Measurements from ENCODE around the gene PPARD.

Gene PPARD

GRCh38 chr6:35396991-35397390, 54.6 kb downstream of the PPARD start:
- Mint-ChIP-seq H3K36me3 (ENCODE audit: low read depth) (peaks cover 15% of the 10 kb centered on the region), H3K27me3 (no peaks in the 10 kb centered on the region), H3K4me1 (ENCODE audit: low read depth) (peaks cover 55% of the 10 kb centered on the region), H3K4me3 (no peak overlapping the region), H3K27ac (peak overlapping the region; percentile 20), H3K9me3 (no peaks in the 10 kb centered on the region)
- DNase-seq = no peak

GRCh38 chr6:35397806-35398418, 55.6 kb downstream of the PPARD start:
- no peaks in the 10 kb centered on the region for H3K27me3 Mint-ChIP-seq
- H3K4me3 Mint-ChIP-seq = no peak overlapping the region
- H3K36me3 Mint-ChIP-seq (ENCODE audit: low read depth) = peaks cover 13% of the 10 kb centered on the region
- no peaks in the 10 kb centered on the region for H3K9me3 Mint-ChIP-seq
- peaks cover 49% of the 10 kb centered on the region for H3K4me1 Mint-ChIP-seq (ENCODE audit: low read depth)
- peak overlapping the region; percentile 4 for H3K27ac Mint-ChIP-seq
- DNase-seq = no peak

GRCh38 chr6:35398526-35398925, 56.2 kb downstream of the PPARD start:
- no peaks in the 10 kb centered on the region for H3K27me3 Mint-ChIP-seq
- H3K36me3 Mint-ChIP-seq (ENCODE audit: low read depth) = peaks cover 13% of the 10 kb centered on the region
- H3K4me3 Mint-ChIP-seq = no peak overlapping the region
- H3K27ac Mint-ChIP-seq = no peak overlapping the region
- peaks cover 43% of the 10 kb centered on the region for H3K4me1 Mint-ChIP-seq (ENCODE audit: low read depth)
- no peaks in the 10 kb centered on the region for H3K9me3 Mint-ChIP-seq
- no peak for DNase-seq

GRCh38 chr6:35400111-35400510, 57.8 kb downstream of the PPARD start:
- peaks cover 8% of the 10 kb centered on the region for H3K36me3 Mint-ChIP-seq (ENCODE audit: low read depth)
- H3K27me3 Mint-ChIP-seq = no peaks in the 10 kb centered on the region
- H3K27ac Mint-ChIP-seq = no peak overlapping the region
- DNase-seq = no peak
- H3K4me1 Mint-ChIP-seq (ENCODE audit: low read depth) = peaks cover 29% of the 10 kb centered on the region
- H3K4me3 Mint-ChIP-seq = no peak overlapping the region
- no peaks in the 10 kb centered on the region for H3K9me3 Mint-ChIP-seq

- peak overlapping the region; percentile 36 for H3K27ac Mint-ChIP-seq
- no peaks in the 10 kb centered on the region for H3K9me3 Mint-ChIP-seq
- H3K4me3 Mint-ChIP-seq = no peak overlapping the region
- H3K36me3 Mint-ChIP-seq (ENCODE audit: low read depth) = peaks cover 7% of the 10 kb centered on the region
- DNase-seq = no peak
- H3K27me3 Mint-ChIP-seq = no peaks in the 10 kb centered on the region
- peaks cover 25% of the 10 kb centered on the region for H3K4me1 Mint-ChIP-seq (ENCODE audit: low read depth)
Observed at GRCh38 chr6:35400901-35401311, 58.5 kb downstream of the PPARD start.

- Mint-ChIP-seq H3K4me3 (no peak overlapping the region), H3K27ac (peak overlapping the region; percentile 35), H3K36me3 (ENCODE audit: low read depth) (peaks cover 7% of the 10 kb centered on the region), H3K9me3 (no peaks in the 10 kb centered on the region), H3K4me1 (ENCODE audit: low read depth) (peaks cover 31% of the 10 kb centered on the region), H3K27me3 (no peaks in the 10 kb centered on the region)
- DNase-seq = no peak
Observed at GRCh38 chr6:35401514-35401913, 59.2 kb downstream of the PPARD start.

GRCh38 chr6:35402136-35402855, 59.9 kb downstream of the PPARD start:
- Mint-ChIP-seq H3K36me3 (ENCODE audit: low read depth) (peaks cover 4% of the 10 kb centered on the region), H3K9me3 (no peaks in the 10 kb centered on the region), H3K4me1 (ENCODE audit: low read depth) (peaks cover 27% of the 10 kb centered on the region), H3K27ac (peak overlapping the region; percentile 35), H3K4me3 (no peak overlapping the region), H3K27me3 (no peaks in the 10 kb centered on the region)
- no peak for DNase-seq

GRCh38 chr6:35402856-35403191, 60.5 kb downstream of the PPARD start:
- H3K27ac Mint-ChIP-seq = no peak overlapping the region
- H3K27me3 Mint-ChIP-seq = no peaks in the 10 kb centered on the region
- H3K36me3 Mint-ChIP-seq (ENCODE audit: low read depth) = no peaks in the 10 kb centered on the region
- H3K4me1 Mint-ChIP-seq (ENCODE audit: low read depth) = peaks cover 24% of the 10 kb centered on the region
- no peaks in the 10 kb centered on the region for H3K9me3 Mint-ChIP-seq
- H3K4me3 Mint-ChIP-seq = no peak overlapping the region
- no peak for DNase-seq

GRCh38 chr6:35403544-35404442, 61.4 kb downstream of the PPARD start:
- H3K27me3 Mint-ChIP-seq = no peaks in the 10 kb centered on the region
- H3K27ac Mint-ChIP-seq = peak overlapping the region; percentile 4
- H3K36me3 Mint-ChIP-seq (ENCODE audit: low read depth) = no peaks in the 10 kb centered on the region
- H3K9me3 Mint-ChIP-seq = no peaks in the 10 kb centered on the region
- no peak overlapping the region for H3K4me3 Mint-ChIP-seq
- H3K4me1 Mint-ChIP-seq (ENCODE audit: low read depth) = peaks cover 24% of the 10 kb centered on the region
- no peak for DNase-seq

GRCh38 chr6:35406711-35407485, 64.5 kb downstream of the PPARD start:
- H3K4me1 Mint-ChIP-seq (ENCODE audit: low read depth) = peaks cover 31% of the 10 kb centered on the region
- peaks cover 16% of the 10 kb centered on the region for H3K36me3 Mint-ChIP-seq (ENCODE audit: low read depth)
- no peak overlapping the region for H3K27ac Mint-ChIP-seq

GRCh38 chr6:35409245-35409644, 66.9 kb downstream of the PPARD start:
- H3K4me3 Mint-ChIP-seq = no peak overlapping the region
- peak overlapping the region; percentile 59 for H3K27ac Mint-ChIP-seq
- DNase-seq = no peak
- no peaks in the 10 kb centered on the region for H3K9me3 Mint-ChIP-seq
- peaks cover 37% of the 10 kb centered on the region for H3K36me3 Mint-ChIP-seq (ENCODE audit: low read depth)
- peaks cover 26% of the 10 kb centered on the region for H3K4me1 Mint-ChIP-seq (ENCODE audit: low read depth)
- H3K27me3 Mint-ChIP-seq = no peaks in the 10 kb centered on the region

More at GRCh38 chr6:35406711-35407485, 64.5 kb downstream of the PPARD start:
- no peaks in the 10 kb centered on the region for H3K9me3 Mint-ChIP-seq
- no peak for DNase-seq
- H3K4me3 Mint-ChIP-seq = no peak overlapping the region
- H3K27me3 Mint-ChIP-seq = no peaks in the 10 kb centered on the region

- Mint-ChIP-seq H3K4me3 (no peak overlapping the region), H3K9me3 (no peaks in the 10 kb centered on the region)
Observed at GRCh38 chr6:35410131-35410530, 67.8 kb downstream of the PPARD start.

GRCh38 chr6:35411066-35411465, 68.7 kb downstream of the PPARD start:
- Mint-ChIP-seq H3K4me1 (ENCODE audit: low read depth) (peaks cover 35% of the 10 kb centered on the region), H3K9me3 (no peaks in the 10 kb centered on the region), H3K36me3 (ENCODE audit: low read depth) (peaks cover 49% of the 10 kb centered on the region), H3K27me3 (no peaks in the 10 kb centered on the region), H3K27ac (peak overlapping the region; percentile 80), H3K4me3 (peak overlapping the region; percentile 11)
- no peak for DNase-seq

More at GRCh38 chr6:35410131-35410530, 67.8 kb downstream of the PPARD start:
- Mint-ChIP-seq H3K27me3 (no peaks in the 10 kb centered on the region), H3K4me1 (ENCODE audit: low read depth) (peaks cover 32% of the 10 kb centered on the region), H3K36me3 (ENCODE audit: low read depth) (peaks cover 41% of the 10 kb centered on the region), H3K27ac (peak overlapping the region; percentile 59)
- DNase-seq = no peak

GRCh38 chr6:35412102-35412501, 69.7 kb downstream of the PPARD start:
- Mint-ChIP-seq H3K27ac (peak overlapping the region; percentile 60), H3K27me3 (no peaks in the 10 kb centered on the region), H3K9me3 (no peaks in the 10 kb centered on the region), H3K36me3 (ENCODE audit: low read depth) (peaks cover 58% of the 10 kb centered on the region), H3K4me1 (ENCODE audit: low read depth) (peaks cover 31% of the 10 kb centered on the region), H3K4me3 (no peak overlapping the region)
- no peak for DNase-seq

All from activated T-cell treated with anti-CD3 and anti-CD28 coated beads, Interleukin-2, amount 50 U/mL, for 24 hours (primary cell).